ENCODE results near the gene PDIK1L. TPM values are rescaled to one million over a fixed set of nuclear protein-coding genes. Genes with fewer than 3 reads are reported as not detected.
"Not testable (repeated sequence)": the region's sequence is repeated elsewhere in the genome, so short reads cannot be mapped to it uniquely, and the experiment has no call there.

Gene PDIK1L
- polyA plus RNA-seq, 1 donor (not counting 4 experiments of a cell fraction or from before 2014, with no cell fraction given): 2.8 TPM

- H2AFZ ChIP-seq (ENCODE audit: control insufficient read depth, low read length): no peak overlapping the region
- no peak for TF ChIP-seq EZH2 (IDR thresholded peaks at IDR 0.05; ENCODE audit: low read length)
- no peak overlapping the region for H3K4me3 ChIP-seq (ENCODE audit: control insufficient read depth in 2 of 3, extremely low read depth in 1 of 3, insufficient read depth in 2 of 3, low read depth in 1 of 3, low read length in 3 of 3)
- no peak overlapping the region for H3K9ac ChIP-seq (ENCODE audit: control insufficient read depth, extremely low read depth, insufficient read depth, low read length)
- no peak overlapping the region for H3K4me2 ChIP-seq (ENCODE audit: control insufficient read depth, extremely low read depth, insufficient read depth, low read depth, low read length)
- peaks cover 12% of the 10 kb centered on the region for H3K4me1 ChIP-seq (ENCODE audit: control insufficient read depth, extremely low read depth, insufficient read depth, low read length)
- H3K9me3 ChIP-seq (ENCODE audit: control insufficient read depth, low read depth, low read length): no peaks in the 10 kb centered on the region
- H4K20me1 ChIP-seq (ENCODE audit: control insufficient read depth, extremely low read depth, insufficient read depth, low read length): no peaks in the 10 kb centered on the region
- H3K79me2 ChIP-seq (ENCODE audit: control insufficient read depth, insufficient read depth, low read length): no peaks in the 10 kb centered on the region
- no peak overlapping the region for H3K27ac ChIP-seq (ENCODE audit: control insufficient read depth, insufficient read depth, low read length)
- H3K27me3 ChIP-seq (ENCODE audit: control insufficient read depth, extremely low read depth, insufficient read depth, low read length): no peaks in the 10 kb centered on the region
- no peaks in the 10 kb centered on the region for H3K9me1 ChIP-seq (ENCODE audit: control insufficient read depth, extremely low read depth, insufficient read depth, low read length)
- DNase-seq (ENCODE audit: low read depth, low spot score): no peak
- dilution Hi-C loops (cut with MboI; ENCODE audit: extremely low pct_ligation_motif_present, low sequenced_read_pairs): no loop called here
- no peak for FAIRE-seq
- no peaks in the 10 kb centered on the region for H3K36me3 ChIP-seq (ENCODE audit: control insufficient read depth in 2 of 2, extremely low read depth in 1 of 2, insufficient read depth in 2 of 2, low read length in 2 of 2)
Observed at GRCh38 chr1:26102119-26102518, 9.5 kb upstream of the PDIK1L start.

GRCh38 chr1:26102526-26102925, 9.1 kb upstream of the PDIK1L start:
- dilution Hi-C loops (cut with MboI; ENCODE audit: extremely low pct_ligation_motif_present, low sequenced_read_pairs): no loop called here
- Histone ChIP-seq H4K20me1 (ENCODE audit: control insufficient read depth, extremely low read depth, insufficient read depth, low read length) (no peaks in the 10 kb centered on the region), H3K27ac (ENCODE audit: control insufficient read depth, insufficient read depth, low read length) (no peak overlapping the region)

DNA sequence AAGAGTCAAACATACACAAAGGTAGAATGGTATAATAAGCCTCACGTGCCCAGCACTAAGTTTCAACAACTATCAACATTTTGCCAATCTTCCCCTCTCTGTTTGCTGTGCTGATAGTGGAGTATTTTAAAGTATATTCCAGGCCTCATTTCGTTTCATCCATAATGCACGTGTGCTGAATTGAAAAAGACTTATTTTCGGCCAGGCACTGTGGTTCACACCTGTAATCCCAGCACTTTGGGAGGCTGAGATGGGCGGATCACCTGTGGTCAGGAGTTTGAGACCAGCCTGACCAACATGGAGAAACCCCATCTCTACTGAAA, 6.4 kb upstream of the PDIK1L start:
- H4K20me1 ChIP-seq (ENCODE audit: control insufficient read depth, extremely low read depth, insufficient read depth, low read length); H3K9me1 ChIP-seq (ENCODE audit: control insufficient read depth, extremely low read depth, insufficient read depth, low read length); H3K4me1 ChIP-seq (ENCODE audit: control insufficient read depth, extremely low read depth, insufficient read depth, low read length); H3K27me3 ChIP-seq (ENCODE audit: control insufficient read depth, extremely low read depth, insufficient read depth, low read length); H2AFZ ChIP-seq (ENCODE audit: control insufficient read depth, low read length); H3K36me3 ChIP-seq (ENCODE audit: control insufficient read depth in 2 of 2, extremely low read depth in 1 of 2, insufficient read depth in 2 of 2, low read length in 2 of 2); H3K9ac ChIP-seq (ENCODE audit: control insufficient read depth, extremely low read depth, insufficient read depth, low read length); FAIRE-seq; DNase-seq (ENCODE audit: low read depth, low spot score); H3K4me3 ChIP-seq (ENCODE audit: control insufficient read depth in 2 of 3, extremely low read depth in 1 of 3, insufficient read depth in 2 of 3, low read depth in 1 of 3, low read length in 3 of 3); H3K9me3 ChIP-seq (ENCODE audit: control insufficient read depth, low read depth, low read length); dilution Hi-C loops (cut with MboI; ENCODE audit: extremely low pct_ligation_motif_present, low sequenced_read_pairs); H3K4me2 ChIP-seq (ENCODE audit: control insufficient read depth, extremely low read depth, insufficient read depth, low read depth, low read length); H3K27ac ChIP-seq (ENCODE audit: control insufficient read depth, insufficient read depth, low read length); H3K79me2 ChIP-seq (ENCODE audit: control insufficient read depth, insufficient read depth, low read length): not testable (repeated sequence)

More at GRCh38 chr1:26102526-26102925, 9.1 kb upstream of the PDIK1L start:
- no peak overlapping the region for H3K4me2 ChIP-seq (ENCODE audit: control insufficient read depth, extremely low read depth, insufficient read depth, low read depth, low read length)
- no peak for FAIRE-seq
- no peaks in the 10 kb centered on the region for H3K27me3 ChIP-seq (ENCODE audit: control insufficient read depth, extremely low read depth, insufficient read depth, low read length)
- no peak overlapping the region for H2AFZ ChIP-seq (ENCODE audit: control insufficient read depth, low read length)
- H3K9me1 ChIP-seq (ENCODE audit: control insufficient read depth, extremely low read depth, insufficient read depth, low read length): no peaks in the 10 kb centered on the region
- H3K36me3 ChIP-seq (ENCODE audit: control insufficient read depth in 2 of 2, extremely low read depth in 1 of 2, insufficient read depth in 2 of 2, low read length in 2 of 2): no peaks in the 10 kb centered on the region
- no peaks in the 10 kb centered on the region for H3K9me3 ChIP-seq (ENCODE audit: control insufficient read depth, low read depth, low read length)
- no peak for DNase-seq (ENCODE audit: low read depth, low spot score)
- H3K4me1 ChIP-seq (ENCODE audit: control insufficient read depth, extremely low read depth, insufficient read depth, low read length): peaks cover 8% of the 10 kb centered on the region
- no peak overlapping the region for H3K9ac ChIP-seq (ENCODE audit: control insufficient read depth, extremely low read depth, insufficient read depth, low read length)
- no peaks in the 10 kb centered on the region for H3K79me2 ChIP-seq (ENCODE audit: control insufficient read depth, insufficient read depth, low read length)
- no peak for TF ChIP-seq EZH2 (IDR thresholded peaks at IDR 0.05; ENCODE audit: low read length)
- TF ChIP-seq CTCF (optimal IDR thresholded peaks at IDR 0.05 in 1 of 3, IDR thresholded peaks at IDR 0.05 in 1 of 3, conservative IDR thresholded peaks at IDR 0.05 in 1 of 3; ENCODE audit: extremely low read depth in 1 of 3, insufficient read depth in 2 of 3, low read length in 3 of 3): no peak
- H3K4me3 ChIP-seq (ENCODE audit: control insufficient read depth in 2 of 3, extremely low read depth in 1 of 3, insufficient read depth in 2 of 3, low read depth in 1 of 3, low read length in 3 of 3): no peak overlapping the region

All from keratinocyte (primary cell).